Cardiac fibroblast (primary cell): ENCODE measurements around the gene RCOR1.

Source experiments
- DNase-seq, 2 donors: peaks; one replicate each; pipeline versions ENCODE4 v3.0.0 to v3.0.0-alpha.2; 2010; ENCODE audit warnings: low read depth in 2 of 2
- H3K4me3 ChIP-seq, 2 donors: replicated peaks in 1 of 2; 1 replicate in 1 of 2; 2 replicates in 1 of 2; pipeline ENCODE4 v1.5.1; 2011; ENCODE audit warnings: low read depth in 2 of 2, low read length in 2 of 2, mild to moderate bottlenecking in 2 of 2, moderate library complexity in 1 of 2
- TF ChIP-seq, protein P1 (sequence below): IDR thresholded peaks from one replicate; pipeline ENCODE4 v1.5.1; 2011; ENCODE audit warnings: low read depth, mild to moderate bottlenecking, low read length, inconsistent platforms

Gene RCOR1

DNA sequence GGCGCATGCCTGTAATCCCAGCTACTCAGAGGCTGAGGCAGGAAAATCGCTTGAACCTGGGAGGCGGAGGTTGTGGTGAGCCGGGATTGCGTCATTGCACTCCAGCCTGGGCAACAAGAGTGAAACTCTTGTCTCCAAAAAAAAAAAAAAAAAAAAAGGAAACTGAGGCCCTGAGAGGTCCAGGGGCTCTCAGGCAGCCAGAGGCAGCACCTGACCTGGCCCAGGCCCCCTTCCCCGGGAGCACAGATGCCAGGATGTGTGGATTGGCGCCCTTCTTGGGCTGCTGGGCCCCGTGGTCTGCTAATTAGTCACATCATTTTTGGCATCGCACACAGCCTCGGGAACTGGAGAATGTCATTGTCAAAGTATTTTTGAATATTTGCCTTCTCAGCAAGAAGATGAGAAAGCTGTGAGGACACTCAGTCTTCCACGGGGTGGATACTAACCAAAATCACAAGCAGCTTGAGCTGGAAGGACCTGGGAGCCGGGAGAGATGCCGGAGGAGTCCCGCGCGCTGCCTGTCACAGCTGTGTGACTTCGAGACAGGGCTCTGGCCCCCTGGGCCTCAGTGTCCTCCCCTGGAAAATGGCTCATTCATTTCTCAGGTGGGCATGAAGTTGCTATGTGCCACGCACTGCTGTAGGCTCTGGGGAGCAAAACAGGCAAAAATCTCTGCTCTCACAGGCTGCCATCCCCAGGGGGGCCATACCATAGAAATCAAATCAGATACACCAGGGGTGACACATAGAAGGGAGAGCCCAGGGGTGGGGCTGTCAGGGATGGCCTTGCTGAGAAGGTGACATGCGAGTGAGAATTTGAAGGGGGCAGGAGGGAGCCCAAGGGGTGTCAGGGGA is 12.5 kb upstream of the RCOR1 start:
- DNase-seq = peak; percentile 74 to 85
- TF ChIP-seq, protein P1, sequence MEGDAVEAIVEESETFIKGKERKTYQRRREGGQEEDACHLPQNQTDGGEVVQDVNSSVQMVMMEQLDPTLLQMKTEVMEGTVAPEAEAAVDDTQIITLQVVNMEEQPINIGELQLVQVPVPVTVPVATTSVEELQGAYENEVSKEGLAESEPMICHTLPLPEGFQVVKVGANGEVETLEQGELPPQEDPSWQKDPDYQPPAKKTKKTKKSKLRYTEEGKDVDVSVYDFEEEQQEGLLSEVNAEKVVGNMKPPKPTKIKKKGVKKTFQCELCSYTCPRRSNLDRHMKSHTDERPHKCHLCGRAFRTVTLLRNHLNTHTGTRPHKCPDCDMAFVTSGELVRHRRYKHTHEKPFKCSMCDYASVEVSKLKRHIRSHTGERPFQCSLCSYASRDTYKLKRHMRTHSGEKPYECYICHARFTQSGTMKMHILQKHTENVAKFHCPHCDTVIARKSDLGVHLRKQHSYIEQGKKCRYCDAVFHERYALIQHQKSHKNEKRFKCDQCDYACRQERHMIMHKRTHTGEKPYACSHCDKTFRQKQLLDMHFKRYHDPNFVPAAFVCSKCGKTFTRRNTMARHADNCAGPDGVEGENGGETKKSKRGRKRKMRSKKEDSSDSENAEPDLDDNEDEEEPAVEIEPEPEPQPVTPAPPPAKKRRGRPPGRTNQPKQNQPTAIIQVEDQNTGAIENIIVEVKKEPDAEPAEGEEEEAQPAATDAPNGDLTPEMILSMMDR = no peak
- peak overlapping the region in 1 of 2 donors; percentile 21 for H3K4me3 ChIP-seq

DNA sequence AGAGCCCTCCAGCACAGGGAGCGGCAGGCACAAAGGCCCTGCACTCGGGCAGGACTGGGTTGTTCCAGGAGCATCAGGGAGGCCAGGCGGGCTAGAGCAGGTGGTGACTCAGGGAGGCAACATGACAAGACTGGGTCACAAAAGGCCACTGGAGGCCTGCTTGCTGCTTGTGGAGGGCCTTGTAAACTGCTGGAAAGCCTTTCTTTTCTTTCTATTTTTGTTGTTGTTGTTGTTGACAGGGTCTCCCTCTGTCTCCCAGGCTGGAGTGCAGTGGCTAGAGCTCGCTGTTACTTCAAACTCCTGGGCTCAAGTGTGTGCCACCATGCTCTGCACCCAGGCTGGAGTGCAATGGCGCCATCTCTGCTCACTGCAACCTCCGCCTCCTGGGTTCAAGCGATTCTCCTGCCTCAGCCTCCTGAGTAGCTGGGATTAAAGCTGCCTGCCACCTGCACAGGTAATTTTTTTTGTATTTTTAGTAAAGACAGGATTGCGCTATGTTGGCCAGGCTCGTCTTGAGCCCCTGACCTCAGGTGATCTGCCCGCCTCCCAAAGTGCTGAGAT is 11.8 kb upstream of the RCOR1 start:
- peak in 1 of 2 donors; percentile 18 for DNase-seq
- TF ChIP-seq, protein P1 = no peak

DNA sequence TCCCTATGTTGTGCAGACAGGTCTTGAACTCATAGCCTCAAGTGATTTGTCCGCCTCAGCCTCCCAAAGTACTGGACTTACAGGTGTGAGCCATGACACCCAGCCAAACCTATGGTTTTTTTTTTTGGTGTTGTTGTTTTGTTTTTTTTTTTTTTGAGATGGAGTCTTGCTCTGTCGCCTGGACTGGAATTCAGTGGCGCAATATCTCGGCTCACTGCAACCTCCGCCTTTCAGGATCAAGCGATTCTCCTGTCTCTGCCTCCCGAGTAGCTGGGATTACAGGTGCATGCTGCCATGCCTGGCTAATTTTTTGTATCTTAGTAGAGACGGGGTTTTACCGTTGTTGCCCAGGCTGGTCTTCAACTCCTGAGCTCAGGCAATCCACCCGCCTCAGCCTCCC is 11.3 kb upstream of the RCOR1 start:
- H3K4me3 ChIP-seq = no peak overlapping the region
- TF ChIP-seq, protein P1 = no peak
- DNase-seq = no peak

More for the DNA sequence above, 11.8 kb upstream of the RCOR1 start:
- H3K4me3 ChIP-seq = no peak overlapping the region

DNA sequence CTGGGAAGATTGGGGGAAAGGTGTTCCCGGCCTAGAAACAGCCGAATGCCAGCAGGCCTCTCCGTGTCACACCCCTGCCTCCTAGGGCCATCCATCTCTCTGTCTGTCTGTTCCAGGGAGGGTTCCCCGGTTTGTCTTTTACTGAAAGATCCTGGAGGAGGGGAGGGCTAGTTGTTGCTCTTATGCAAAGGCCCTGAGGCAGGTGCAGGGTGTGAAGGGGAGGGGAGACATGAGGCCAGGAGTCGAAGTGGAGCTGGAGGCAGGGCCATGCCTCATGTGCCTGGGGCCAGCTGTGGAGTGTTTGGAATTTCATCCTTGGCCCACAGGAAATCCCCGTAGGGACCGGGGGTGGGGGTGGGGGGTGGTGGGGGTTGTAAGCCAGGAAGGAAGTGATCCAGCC is 8.7 kb upstream of the RCOR1 start:
- DNase-seq = no peak
- no peak overlapping the region for H3K4me3 ChIP-seq
- TF ChIP-seq, protein P1 = no peak

DNA sequence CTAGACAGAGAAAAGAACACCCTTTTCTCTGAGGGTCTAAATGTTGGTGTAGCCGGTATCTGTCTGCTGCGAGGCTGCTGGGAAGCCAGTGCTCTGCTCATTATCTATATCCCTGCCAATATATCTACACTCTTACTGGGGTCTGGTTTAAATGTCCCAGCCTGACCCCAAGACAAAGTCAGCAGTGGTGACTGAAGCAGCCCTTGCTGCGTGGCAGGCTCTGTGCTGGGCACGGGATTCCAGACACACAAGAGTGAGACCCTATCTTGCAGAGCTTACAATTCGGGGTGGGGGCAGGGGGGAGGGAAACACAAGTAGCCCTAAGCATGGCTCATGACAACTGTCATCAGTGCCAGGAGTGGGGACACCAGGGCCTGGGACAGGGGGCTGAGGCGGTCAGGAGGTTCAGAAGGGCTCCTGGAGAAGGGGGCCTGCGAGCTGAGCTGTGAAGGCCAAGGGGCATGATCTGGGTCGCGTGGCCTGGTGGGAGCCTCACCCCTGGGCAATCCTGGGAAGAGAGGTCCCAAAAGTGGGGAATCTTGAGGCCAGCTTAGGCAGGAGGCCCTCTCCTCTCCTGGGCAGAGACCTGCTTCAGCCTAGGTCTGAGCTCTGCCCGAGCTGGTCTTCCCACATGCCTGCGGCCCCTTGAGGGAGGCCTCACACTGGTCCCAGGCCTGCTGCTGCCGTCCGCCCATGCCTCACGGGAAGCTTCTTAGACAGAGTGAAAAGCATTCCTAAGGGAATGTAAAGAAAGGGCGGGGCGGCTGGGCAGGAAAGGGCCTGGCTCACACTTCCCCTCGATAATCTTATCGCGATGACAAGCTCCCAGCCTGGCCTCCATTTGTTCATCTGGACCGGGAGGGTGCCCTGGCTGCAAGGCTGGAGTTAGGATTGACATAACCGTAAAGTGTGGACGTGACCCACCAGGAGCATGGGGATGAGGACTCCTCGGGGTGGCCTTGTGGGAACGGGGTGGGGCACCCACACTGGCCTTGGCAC is 7.3 kb upstream of the RCOR1 start:
- TF ChIP-seq, protein P1 = no peak
- peak; percentile 47 to 75 for DNase-seq
- no peak overlapping the region for H3K4me3 ChIP-seq

DNA sequence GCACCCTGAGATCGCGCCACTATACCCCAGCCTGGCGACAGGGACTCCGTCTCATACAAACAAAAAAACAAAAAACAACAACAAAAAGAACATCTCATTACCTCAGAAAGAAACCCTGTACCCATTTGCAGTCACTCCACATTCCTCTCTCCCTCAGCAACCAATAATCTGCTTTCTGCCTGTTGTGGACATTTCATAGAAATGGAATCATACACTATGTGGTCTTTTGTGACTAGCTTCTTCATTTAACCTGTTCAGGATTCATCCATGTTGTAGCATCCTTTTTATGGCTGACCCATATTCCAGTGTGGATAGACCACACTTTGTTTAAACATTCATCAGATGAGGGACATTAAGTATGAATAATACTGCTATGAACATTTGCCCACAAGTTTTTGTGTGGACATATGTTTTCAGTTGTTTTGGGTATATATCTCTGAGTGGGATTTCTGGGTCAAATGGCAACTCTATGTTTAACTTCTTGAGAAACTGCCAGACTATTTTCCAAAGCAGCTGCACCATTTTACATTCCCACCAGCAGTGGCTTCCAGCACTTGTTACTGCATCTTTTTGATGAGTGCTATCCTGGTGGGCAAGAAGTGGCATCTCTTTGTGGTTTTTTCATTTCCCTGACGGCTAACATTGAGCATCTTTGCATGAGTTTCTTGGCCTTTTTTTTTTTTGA is 5.9 kb upstream of the RCOR1 start:
- DNase-seq = peak in 1 of 2 donors; percentile 52
- H3K4me3 ChIP-seq = no peak overlapping the region
- TF ChIP-seq, protein P1 = no peak
